ENCODE results near the gene PALD1. TPM values are rescaled to one million over a fixed set of nuclear protein-coding genes. Genes with fewer than 3 reads are reported as not detected.

The PALD1 gene
- total and polyA plus RNA-seq, 2 of the 13 experiments (the other 11 are each of a cell fraction or from before 2014, with no cell fraction given) = 0.07 to 0.09 TPM

DNA sequence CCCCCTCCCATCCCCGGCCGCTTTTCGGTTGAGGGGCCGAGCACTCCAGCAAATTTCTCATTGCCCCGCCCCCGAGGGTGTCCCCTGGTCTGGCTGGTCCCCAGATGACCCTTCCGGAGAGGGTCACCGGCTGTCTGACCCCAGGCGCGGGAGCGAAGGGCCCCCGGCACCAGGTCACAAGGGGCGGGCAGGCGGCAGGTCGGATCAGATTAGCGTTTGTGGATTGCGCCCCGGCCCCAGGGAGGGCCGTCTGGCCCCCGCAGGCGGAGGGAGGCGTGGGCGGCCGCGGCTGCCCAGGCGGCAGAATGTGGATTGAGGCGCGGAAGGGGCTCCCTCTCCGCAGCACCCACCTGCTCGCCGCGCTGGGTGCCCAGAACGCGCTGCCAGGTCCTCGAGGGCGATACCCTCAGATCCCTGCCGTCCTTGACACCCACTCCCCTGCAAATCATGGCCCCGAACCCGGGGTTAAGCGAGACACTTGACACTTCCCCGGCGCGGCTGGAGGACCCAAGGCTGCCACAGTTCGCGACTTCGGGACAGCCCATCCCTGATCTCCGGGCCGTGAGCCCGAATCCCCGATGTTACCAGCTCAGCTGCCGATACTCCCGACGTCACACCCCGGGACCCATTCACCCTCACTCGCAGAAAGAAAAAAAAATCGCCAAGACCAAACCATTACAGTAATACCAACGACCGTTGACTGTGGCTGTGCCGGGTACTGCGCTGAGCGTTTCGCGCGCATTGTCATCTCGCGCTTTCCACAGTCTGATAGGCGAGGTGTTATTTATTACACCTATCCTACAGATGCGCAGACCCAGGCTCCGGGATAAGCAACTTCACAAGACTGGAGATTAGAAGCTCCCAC lies 38.0 kb upstream of the PALD1 start:
- Histone ChIP-seq H3K27ac (ENCODE audit: extremely low read length, insufficient read depth, low read length) (no peak overlapping the region), H3K36me3 (replicated peaks in 1 of 2; ENCODE audit: control insufficient read depth in 1 of 2, insufficient read depth in 2 of 2, low read length in 2 of 2) (no peaks in the 10 kb centered on the region), H3K27me3 (ENCODE audit: control insufficient read depth in 1 of 2, insufficient read depth in 2 of 2, low read length in 2 of 2) (no peaks in the 10 kb centered on the region), H4K20me1 (ENCODE audit: insufficient read depth, low read length) (no peaks in the 10 kb centered on the region), H3K9me3 (ENCODE audit: low read length) (no peaks in the 10 kb centered on the region), H3K4me3 (replicated peaks in 1 of 3; ENCODE audit: insufficient read depth in 1 of 3, low read depth in 2 of 3, low read length in 3 of 3) (no peak overlapping the region), H2AFZ (ENCODE audit: low read length) (no peak overlapping the region), H3K9ac (ENCODE audit: insufficient read depth, low read depth, low read length) (no peak overlapping the region), H3K4me1 (ENCODE audit: insufficient read depth, low read length) (peaks cover 39% of the 10 kb centered on the region), H3K79me2 (ENCODE audit: insufficient read depth, low read length) (no peaks in the 10 kb centered on the region), H3K4me2 (ENCODE audit: low read depth, low read length) (no peak overlapping the region)
- intact Hi-C loops (cut with micrococcal nuclease; ENCODE audit: unreplicated experiment) (no loop called here), in situ Hi-C loops (cut with HindIII; ENCODE audit: extremely low pct_ligation_motif_present, low pct_unique_long_range_greater_than_20kb) (no loop called here)
- ATAC-seq (no peak), DNase-seq (ENCODE audit: low spot score) (no peak), FAIRE-seq (no peak)
- TF ChIP-seq SNAI1 (CRISPR knock-in tag; IDR thresholded peaks at IDR 0.05; ENCODE audit: borderline replicate concordance) (no peak), YY1 (IDR thresholded peaks at IDR 0.05; ENCODE audit: insufficient read depth, insufficient replicate concordance, low read depth, low read length) (no peak), ZNF10 (CRISPR knock-in tag; IDR thresholded peaks at IDR 0.05; ENCODE audit: borderline replicate concordance, low read depth) (no peak), PHF5A (CRISPR knock-in tag; IDR thresholded peaks at IDR 0.05; ENCODE audit: low read depth, unreplicated experiment) (no peak), ZBTB21 (CRISPR knock-in tag; IDR thresholded peaks at IDR 0.05) (no peak), ZNF572 (CRISPR knock-in tag; IDR thresholded peaks at IDR 0.05) (no peak)
- TF ChIP-seq, protein P1, sequence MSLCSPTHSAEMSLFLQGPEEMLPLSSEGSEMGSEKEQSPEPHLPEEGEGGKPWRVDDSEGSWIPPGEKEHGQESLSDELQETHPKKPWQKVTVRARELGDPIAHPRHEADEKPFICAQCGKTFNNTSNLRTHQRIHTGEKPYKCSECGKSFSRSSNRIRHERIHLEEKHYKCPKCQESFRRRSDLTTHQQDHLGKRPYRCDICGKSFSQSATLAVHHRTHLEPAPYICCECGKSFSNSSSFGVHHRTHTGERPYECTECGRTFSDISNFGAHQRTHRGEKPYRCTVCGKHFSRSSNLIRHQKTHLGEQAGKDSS (CRISPR knock-in tag; IDR thresholded peaks at IDR 0.05; ENCODE audit: borderline replicate concordance, low read depth) = no peak
- BruUV-seq (replicated peaks) = no TSS peak
- 84% methylated on average over 62 of the region's 69 CpGs for WGBS (ENCODE audit: low lambda C conversion rate)
- CTCF ChIA-PET (ENCODE audit: low intra/inter-chr PET ratio, low total read pairs) = no interaction called here
- POLR2A ChIA-PET = no interaction called here

All from HepG2 (cell line).